Left lobe of liver (tissue), 2 donors: ENCODE data around the gene GOLGB1. TPM values are rescaled to one million over a fixed set of nuclear protein-coding genes. Genes with fewer than 3 reads are reported as not detected.
"Not testable (repeated sequence)": the region's sequence is repeated elsewhere in the genome, so short reads cannot be mapped to it uniquely, and the experiment has no call there.

Source experiments
- ATAC-seq: fragments of 200-7000 bp; cut with Tn5 transposase; one replicate; pipeline ENCODE4 v1.9.1; 2020; ENCODE audit warnings: mild to moderate bottlenecking, moderate library complexity
- DNase-seq: peaks from one replicate; pipeline ENCODE4 v3.0.0-alpha.2; 2020; ENCODE audit warnings: low spot score
- total RNA-seq: library from RNA; stranded (reverse); gene quantifications from one replicate; pipeline ENCODE4 v1.2.1, GENCODE V29; 2021
- donor health status: DM: no; HTN: no; CAD: no; lungs with moderate emphysema.
- donor health status: DM: no; HTN: yes; CAD: no.

Gene GOLGB1
- total RNA-seq, 1 donor from 2014 or later = 26.1 TPM

DNA sequence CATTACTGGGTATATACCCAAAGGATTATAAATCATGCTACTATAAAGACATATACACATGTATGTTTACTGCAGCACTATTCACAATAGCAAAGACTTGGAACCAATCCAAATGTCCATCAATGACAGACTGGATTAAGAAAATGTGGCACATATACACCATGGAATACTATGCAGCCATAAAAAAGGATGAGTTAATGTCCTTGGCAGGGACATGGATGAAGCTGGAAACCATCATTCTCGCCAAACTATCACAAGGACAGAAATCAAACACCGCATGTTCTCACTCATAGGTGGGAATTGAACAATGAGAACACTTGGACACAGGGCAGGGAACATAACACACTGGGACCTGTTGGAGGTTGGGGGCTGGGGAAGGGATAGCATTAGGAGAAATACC is 6.4 kb downstream of the GOLGB1 start:
- not testable (repeated sequence) for DNase-seq, ATAC-seq

DNA sequence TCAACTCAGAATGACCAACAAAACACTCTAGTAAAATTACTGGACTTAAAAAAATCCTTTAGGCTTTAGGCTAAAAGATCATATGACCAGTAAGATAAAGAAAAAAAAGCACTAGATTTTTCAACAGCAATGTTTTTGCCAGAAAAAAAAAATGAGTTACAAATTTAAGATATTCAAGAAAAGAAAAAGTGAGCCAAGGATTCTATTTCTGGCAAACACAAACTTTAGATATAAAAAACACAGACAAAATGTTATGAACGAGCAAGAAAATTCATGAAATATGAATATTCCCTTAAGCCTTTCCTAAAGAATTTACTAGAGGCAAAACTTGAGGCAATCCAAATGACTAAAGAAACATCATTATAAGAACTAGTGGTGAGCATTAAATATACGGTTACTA is 8.6 kb downstream of the GOLGB1 start:
- no peak for DNase-seq
- no peak for ATAC-seq

DNA sequence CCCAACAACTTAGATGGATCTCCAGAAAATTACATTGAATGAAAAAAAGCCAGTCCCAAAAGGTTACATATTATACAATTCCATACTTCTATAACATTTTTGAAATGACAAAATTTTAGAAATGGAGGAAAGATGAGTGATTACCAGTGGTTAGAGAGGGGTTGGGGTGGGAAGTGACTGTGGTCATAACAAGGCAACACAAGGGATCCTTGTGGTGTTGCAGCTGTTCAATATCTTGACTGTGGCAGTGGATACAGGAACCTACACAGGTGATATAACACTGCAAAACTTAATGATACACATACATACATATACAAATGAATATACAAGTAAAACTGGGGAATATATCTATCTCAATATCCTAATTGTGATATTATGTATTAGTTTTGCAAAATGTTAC is 9.6 kb downstream of the GOLGB1 start:
- ATAC-seq = no peak

DNA sequence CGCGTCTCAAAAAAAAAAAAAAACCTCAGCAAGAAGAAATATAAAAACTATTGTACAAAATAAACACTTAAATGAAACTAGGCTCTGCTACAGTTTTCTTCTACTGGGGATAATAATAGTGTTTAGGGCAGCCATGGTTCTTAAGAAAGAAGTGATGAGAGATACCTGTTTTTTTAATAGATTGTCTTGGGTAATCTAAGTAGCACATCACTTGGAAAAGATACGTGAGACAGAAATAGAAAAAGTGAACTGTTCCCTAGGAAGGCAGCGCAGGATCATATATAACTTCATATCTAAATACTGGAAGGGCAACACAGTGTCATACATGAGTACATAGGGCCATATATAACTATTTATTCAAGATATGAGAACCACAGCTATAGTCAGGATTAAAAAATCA is 11.9 kb downstream of the GOLGB1 start:
- ATAC-seq = no peak

More for the DNA sequence above, 9.6 kb downstream of the GOLGB1 start:
- DNase-seq = no peak

GRCh38 chr3:121736112-121736511 is 13.4 kb downstream of the GOLGB1 start:
- no peak for ATAC-seq
- no peak for DNase-seq

More for the DNA sequence above, 11.9 kb downstream of the GOLGB1 start:
- no peak for DNase-seq

GRCh38 chr3:121735047-121735696 is 14.4 kb downstream of the GOLGB1 start:
- DNase-seq = no peak

GRCh38 chr3:121730940-121731687 is 18.4 kb downstream of the GOLGB1 start:
- DNase-seq (no peak), ATAC-seq (no peak)

More at GRCh38 chr3:121735047-121735696, 14.4 kb downstream of the GOLGB1 start:
- ATAC-seq = no peak

- DNase-seq (no peak), ATAC-seq (no peak)
These were observed 25.4 kb downstream of the GOLGB1 start for GRCh38 chr3:121724130-121724529.

- ATAC-seq = no peak
- DNase-seq = no peak
These were observed 26.1 kb downstream of the GOLGB1 start for GRCh38 chr3:121723485-121723884.

DNA sequence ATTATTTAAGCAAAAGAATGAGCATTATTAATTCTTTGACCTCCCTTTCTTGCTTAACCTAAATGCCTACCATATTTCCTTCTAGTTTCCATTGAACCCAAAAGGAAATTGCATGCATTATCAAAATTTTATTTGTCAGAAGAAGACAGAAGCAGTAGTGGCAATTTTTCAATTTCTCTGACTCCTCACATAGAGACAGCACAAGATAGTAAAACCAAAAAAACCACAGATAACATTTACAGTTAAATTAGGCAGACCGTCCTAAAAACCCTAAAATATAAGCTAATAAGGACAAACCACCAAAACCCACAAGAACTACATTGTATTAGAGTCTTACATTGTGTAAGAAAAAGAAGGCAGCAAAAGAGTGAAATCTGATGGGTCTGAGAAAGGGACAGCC is 27.1 kb downstream of the GOLGB1 start:
- DNase-seq (no peak), ATAC-seq (no peak)

DNA sequence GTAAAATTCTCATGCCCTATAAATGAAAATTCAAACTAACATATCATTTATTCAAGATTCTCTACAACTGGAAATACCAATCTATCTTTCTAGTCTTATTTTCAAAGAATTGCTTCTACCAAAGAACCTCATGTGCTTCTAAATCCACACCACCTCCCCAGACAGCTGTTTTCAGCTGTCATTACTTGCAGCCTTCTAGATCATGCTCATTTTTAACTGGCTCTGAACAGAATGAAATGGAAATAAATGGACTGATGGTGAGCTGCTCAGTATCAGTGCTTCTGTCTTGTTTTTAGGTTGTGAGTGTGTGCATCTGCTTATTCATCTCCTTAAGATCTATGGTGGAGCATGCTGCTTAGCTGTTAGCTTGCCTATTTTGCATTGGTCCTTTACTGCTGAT is 29.4 kb downstream of the GOLGB1 start:
- DNase-seq (no peak), ATAC-seq (no peak)

DNA sequence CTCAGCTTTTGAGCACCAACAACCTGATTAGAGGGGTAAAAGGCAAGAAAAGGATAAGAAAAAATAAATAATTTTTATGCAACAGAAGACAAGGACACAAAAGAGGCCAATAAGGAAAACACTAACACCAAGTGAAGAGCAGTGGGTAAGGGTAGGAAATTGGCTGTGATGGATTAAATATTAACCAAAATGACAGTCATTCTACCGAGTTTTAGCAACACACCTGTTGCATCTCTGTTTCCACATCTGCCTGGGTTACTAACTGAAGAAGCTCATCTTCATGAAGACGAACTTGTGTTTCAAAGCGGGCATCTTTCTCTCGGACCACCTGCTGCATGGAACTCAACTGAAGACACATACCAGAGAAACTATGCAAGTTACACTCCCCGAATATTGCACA is 30.1 kb downstream of the GOLGB1 start:
- ATAC-seq = peak; percentile 68
- no peak for DNase-seq

DNA sequence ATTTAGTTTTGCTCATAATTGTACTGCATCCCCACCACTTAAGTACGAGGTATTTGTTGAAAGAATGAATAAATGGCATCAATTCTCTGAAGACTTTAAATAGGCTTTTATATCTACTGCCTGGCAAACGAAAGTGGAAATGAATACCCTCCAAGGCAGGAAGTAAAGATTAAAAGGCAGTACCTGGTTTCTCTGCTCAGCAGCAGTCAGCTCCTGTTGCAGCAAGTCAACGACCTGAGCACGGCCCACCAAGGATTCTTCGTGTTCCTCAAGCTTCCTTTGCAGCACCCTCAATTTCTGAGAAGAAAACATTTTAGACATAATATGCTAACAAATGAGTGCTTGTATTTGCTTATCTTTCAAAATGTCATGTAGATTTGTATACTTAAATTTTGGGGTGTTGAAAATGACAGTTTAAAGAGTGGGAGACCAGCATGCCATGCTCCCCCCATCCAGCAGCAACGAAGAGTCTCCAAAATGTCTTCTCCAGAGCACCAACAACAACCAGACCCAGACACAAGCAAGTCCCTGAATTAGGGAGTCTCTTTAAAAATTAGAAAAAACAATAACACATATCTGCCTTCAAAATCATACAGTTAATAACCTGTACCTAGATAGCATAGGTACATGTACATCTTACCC is 31.2 kb downstream of the GOLGB1 start:
- no peak for ATAC-seq
- no peak for DNase-seq

DNA sequence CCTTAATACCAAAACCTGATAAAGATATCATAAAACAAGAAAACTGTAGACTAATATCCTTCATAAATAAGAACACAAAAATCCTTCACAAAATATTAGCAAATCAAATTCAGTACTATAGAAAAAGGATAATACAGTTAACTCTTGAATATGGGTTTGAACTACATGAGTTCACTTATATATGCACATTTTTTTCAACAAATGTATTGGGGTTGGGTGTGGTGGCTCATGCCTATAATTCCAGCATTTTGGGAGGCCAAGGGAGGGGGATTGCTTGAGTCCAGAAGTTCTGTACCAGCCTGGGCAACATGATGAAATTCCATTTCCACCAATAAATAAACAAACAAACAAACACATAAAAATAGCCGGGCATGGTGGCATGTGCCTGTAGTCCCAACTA is 39.2 kb downstream of the GOLGB1 start:
- ATAC-seq (no peak), DNase-seq (no peak)

DNA sequence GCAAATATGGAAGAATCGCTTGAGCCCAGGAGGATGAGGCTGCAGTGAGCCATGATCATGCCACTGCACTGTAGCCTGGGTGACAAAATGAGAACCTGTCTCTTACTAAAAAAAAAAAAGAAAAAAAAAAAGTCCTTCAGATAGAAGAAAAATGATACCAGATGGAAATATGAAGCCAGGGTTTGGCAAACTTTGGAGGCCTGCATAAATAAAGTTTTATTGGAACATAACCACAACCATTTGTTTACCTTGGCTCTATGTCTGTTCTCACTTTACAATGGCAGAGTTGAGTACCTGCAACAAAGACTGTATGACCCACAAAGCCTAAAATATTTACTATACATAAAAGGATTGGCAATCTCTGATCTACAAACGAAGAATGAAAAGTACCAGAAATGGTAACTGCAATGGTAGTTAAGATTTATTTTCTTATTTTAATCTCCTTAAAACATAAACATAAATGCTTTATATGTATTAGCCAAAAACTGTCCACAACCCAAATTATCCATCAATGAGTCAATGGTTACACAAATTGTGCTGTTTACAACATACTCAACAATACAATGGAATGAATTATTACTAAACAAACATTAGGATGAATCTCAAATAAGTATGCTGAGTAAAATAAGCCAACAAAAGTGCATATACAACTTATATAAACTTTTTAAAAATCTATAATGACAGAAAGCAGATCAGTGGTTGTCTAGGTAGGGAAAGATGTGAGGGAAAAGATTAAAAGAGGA is 41.8 kb downstream of the GOLGB1 start:
- ATAC-seq (no peak), DNase-seq (no peak)

DNA sequence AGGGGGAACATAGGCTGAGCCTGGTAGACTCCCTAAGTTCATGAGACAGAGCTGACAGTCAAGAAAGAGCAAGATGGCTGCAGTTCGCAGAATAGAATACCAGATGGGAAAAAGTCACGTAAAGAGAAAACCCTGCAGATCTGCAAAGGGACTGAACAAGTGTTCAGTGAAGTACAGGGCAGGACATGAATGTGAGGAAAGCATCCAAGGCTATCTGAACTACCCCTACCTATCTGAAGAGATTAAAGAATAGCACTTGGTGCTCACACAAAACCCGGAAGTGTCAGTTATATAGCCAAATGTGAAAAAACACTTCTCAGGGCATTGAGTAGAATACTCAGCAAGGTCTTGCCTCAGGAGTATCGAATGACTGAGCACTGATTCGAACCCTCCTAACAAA is 44.0 kb downstream of the GOLGB1 start:
- no peak for DNase-seq
- no peak for ATAC-seq

- no peak for DNase-seq
- ATAC-seq = no peak
These were observed 45.6 kb downstream of the GOLGB1 start for GRCh38 chr3:121703973-121704372.

- DNase-seq (no peak), ATAC-seq (no peak)
These were observed 50.6 kb downstream of the GOLGB1 start for GRCh38 chr3:121698901-121699300.

DNA sequence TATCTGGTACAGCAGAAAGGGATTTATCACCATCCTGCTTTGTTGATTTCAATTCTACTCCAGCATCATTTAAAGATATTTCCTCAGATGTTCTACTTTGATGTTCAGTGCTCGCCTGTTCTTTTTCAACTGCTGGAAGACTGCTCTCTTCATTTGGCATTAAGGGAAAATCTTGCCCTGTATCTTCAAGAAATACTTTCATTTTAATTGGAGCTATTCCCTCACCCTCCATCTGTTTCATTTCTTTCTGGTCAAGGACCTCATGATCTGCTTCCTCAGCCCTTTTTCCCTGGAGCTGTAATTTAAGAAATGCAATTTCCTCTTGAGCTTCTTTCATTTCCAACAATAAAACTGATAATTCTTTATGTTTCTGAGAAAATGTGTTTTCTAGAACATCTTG is 51.1 kb downstream of the GOLGB1 start:
- DNase-seq (no peak), ATAC-seq (no peak)

DNA sequence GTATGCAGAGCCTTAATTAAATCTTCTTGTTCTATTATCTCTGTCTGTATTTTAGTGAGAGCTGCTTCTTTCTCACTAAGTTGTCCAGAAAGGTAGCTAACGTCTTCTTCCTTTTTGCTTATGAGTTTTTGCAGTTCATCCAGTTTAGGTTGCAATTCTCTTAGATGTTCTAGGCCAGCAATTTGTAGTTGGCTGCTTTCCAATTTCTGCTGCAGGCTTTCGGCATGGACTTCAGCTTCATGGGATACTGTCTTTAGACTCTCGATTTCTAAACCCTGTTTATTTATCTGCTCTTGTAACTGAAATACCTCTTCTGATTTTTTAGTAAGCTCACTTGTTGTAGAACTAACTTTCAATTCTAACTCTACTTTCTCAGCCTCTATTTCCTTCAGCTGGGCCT is 53.4 kb downstream of the GOLGB1 start:
- no peak for DNase-seq
- ATAC-seq = no peak

GRCh38 chr3:121692010-121692699 is 57.4 kb downstream of the GOLGB1 start:
- no peak for ATAC-seq
- no peak for DNase-seq
